Transverse colon (tissue), 4 donors: ENCODE data around the gene MTREX.

Source experiments
- EP300 ChIP-seq: sonication (generic); formaldehyde crosslinking; IDR thresholded peaks from one replicate; pipeline ENCODE4 v1.6.1; 2017; ENCODE audit warnings: antibody characterized with exemption, low read depth
- POLR2AphosphoS5 ChIP-seq, 3 donors: sonication (generic); formaldehyde crosslinking; IDR thresholded peaks; one replicate each; pipeline ENCODE4 v1.6.1; 2016; ENCODE audit warnings: antibody characterized with exemption in 3 of 3
- TF ChIP-seq, protein P1 (sequence below), 5 experiments: fragments of 200-600 bp in 3 of 5; fragments of 450-650 bp in 2 of 5; sonication (generic) in 3 of 5; IDR thresholded peaks; 1 replicate in 2 of 5; 2 replicates in 3 of 5; pipeline ENCODE4 v1.5.1; 2016 to 2017; ENCODE audit warnings: antibody characterized with exemption in 5 of 5, inconsistent platforms in 3 of 5, mild to moderate bottlenecking in 2 of 5, moderate library complexity in 1 of 5

GRCh38 chr5:55456216-55456895, 148.6 kb downstream of the MTREX start:
- TF ChIP-seq, protein P1, sequence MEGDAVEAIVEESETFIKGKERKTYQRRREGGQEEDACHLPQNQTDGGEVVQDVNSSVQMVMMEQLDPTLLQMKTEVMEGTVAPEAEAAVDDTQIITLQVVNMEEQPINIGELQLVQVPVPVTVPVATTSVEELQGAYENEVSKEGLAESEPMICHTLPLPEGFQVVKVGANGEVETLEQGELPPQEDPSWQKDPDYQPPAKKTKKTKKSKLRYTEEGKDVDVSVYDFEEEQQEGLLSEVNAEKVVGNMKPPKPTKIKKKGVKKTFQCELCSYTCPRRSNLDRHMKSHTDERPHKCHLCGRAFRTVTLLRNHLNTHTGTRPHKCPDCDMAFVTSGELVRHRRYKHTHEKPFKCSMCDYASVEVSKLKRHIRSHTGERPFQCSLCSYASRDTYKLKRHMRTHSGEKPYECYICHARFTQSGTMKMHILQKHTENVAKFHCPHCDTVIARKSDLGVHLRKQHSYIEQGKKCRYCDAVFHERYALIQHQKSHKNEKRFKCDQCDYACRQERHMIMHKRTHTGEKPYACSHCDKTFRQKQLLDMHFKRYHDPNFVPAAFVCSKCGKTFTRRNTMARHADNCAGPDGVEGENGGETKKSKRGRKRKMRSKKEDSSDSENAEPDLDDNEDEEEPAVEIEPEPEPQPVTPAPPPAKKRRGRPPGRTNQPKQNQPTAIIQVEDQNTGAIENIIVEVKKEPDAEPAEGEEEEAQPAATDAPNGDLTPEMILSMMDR (IDR thresholded peaks at IDR 0.05) = no peak
- TF ChIP-seq EP300 = no peak
- TF ChIP-seq POLR2AphosphoS5 (IDR thresholded peaks at IDR 0.05) = no peak
